Smooth muscle cell (in vitro differentiated cells): ENCODE data around the gene RSRP1. TPM values are rescaled to one million over a fixed set of nuclear protein-coding genes. Genes with fewer than 3 reads are reported as not detected.

Experiments
- DNase-seq: peaks from one replicate; lab custom pipeline; 2025; ENCODE audit not compliant: unreplicated experiment; lab: John Stamatoyannopoulos, UW
- H2AFZ ChIP-seq: fragments of 200-600 bp; sonication (generic); 2 replicates; pipeline ENCODE4 v1.6.0; 2016; ENCODE audit warnings: antibody characterized with exemption, low read depth, mild to moderate bottlenecking
- H3F3A ChIP-seq: fragments of 200-600 bp; sonication (generic); 2 replicates; pipeline ENCODE4 v1.6.0; 2017; ENCODE audit warnings: antibody characterized with exemption, low read depth
- H3K27ac ChIP-seq: fragments of 200-600 bp; sonication (generic); 2 replicates; pipeline ENCODE4 v1.5.1; 2016; ENCODE audit warnings: low read depth, mild to moderate bottlenecking
- H3K27me3 ChIP-seq: fragments of 200-600 bp; sonication (generic); 2 replicates; pipeline ENCODE4 v1.6.1; 2016; ENCODE audit warnings: low read depth, mild to moderate bottlenecking
- H3K36me3 ChIP-seq: fragments of 200-600 bp; sonication (generic); 2 replicates; pipeline ENCODE4 v1.5.1; 2016; ENCODE audit warnings: low read depth
- H3K4me1 ChIP-seq: fragments of 200-600 bp; sonication (generic); 2 replicates; pipeline ENCODE4 v1.5.1; 2016; ENCODE audit warnings: low read depth
- H3K4me2 ChIP-seq: fragments of 200-600 bp; sonication (generic); 2 replicates; pipeline ENCODE4 v1.6.0; 2016; ENCODE audit warnings: mild to moderate bottlenecking
- H3K4me3 ChIP-seq: fragments of 200-600 bp; sonication (generic); 2 replicates; pipeline ENCODE4 v1.5.1; 2016; ENCODE audit warnings: mild to moderate bottlenecking
- H3K79me2 ChIP-seq: fragments of 200-600 bp; sonication (generic); 2 replicates; pipeline ENCODE4 v1.6.0; 2016; ENCODE audit warnings: low read depth, mild to moderate bottlenecking
- H3K9ac ChIP-seq: fragments of 200-600 bp; sonication (generic); 2 replicates; pipeline ENCODE4 v1.6.0; 2016; ENCODE audit warnings: low read depth
- H3K9me3 ChIP-seq: fragments of 200-600 bp; sonication (generic); replicated peaks from 2 replicates; pipeline ENCODE4 v1.5.1; 2016; ENCODE audit warnings: low read depth
- H4K20me1 ChIP-seq: fragments of 200-600 bp; sonication (generic); 2 replicates; pipeline ENCODE4 v1.6.0; 2016; ENCODE audit warnings: low read depth
- CTCF ChIP-seq: fragments of 200-600 bp; sonication (generic); IDR thresholded peaks from 2 replicates; pipeline ENCODE4 v1.5.1; 2017; ENCODE audit warnings: borderline replicate concordance, mild to moderate bottlenecking, antibody characterized with exemption; ENCODE audit not compliant: insufficient read depth, poor library complexity, severe bottlenecking
- WGBS: methylation state at CpG from one replicate; pipeline ENCODE4 v1.1.7; 2016; ENCODE audit warnings: low lambda C conversion rate; 5-methylcytosine and 5-hydroxymethylcytosine counted together
- polyA plus RNA-seq: library from polyadenylated mRNA; unstranded; fragments of >200 nt; fragmentation: Nextera tagmentation; extraction: Ambion mirVana; gene quantifications from 2 replicates; pipeline ENCODE4 v1.2.1, GENCODE V29; 2016
- total RNA-seq: library from RNA; depleted of rRNA; stranded (reverse); fragments of >200 nt; gene quantifications from 2 replicates; pipeline ENCODE4 v1.2.3, GENCODE V29; 2014

Gene RSRP1
- total and polyA plus RNA-seq, 2 experiments from 2014 or later, result 32.3 to 93.6 TPM

- Histone ChIP-seq H3K36me3 (peaks cover 6% of the 10 kb centered on the region), H3K4me1 (peaks cover 11% of the 10 kb centered on the region), H4K20me1 (no peaks in the 10 kb centered on the region), H3K4me3 (peak within 1 kb of the TSS; percentile 97), H3F3A (peaks cover 21% of the 10 kb centered on the region), H3K27me3 (no peaks in the 10 kb centered on the region), H3K27ac (peak within 1 kb of the TSS; percentile 90), H2AFZ (peak within 1 kb of the TSS; percentile 95), H3K79me2 (peaks cover 31% of the 10 kb centered on the region), H3K9me3 (no peaks in the 10 kb centered on the region), H3K9ac (peak within 1 kb of the TSS; percentile 95), H3K4me2 (peak within 1 kb of the TSS; percentile 96)
- DNase-seq, result peak; percentile 56
- TF ChIP-seq CTCF, result no peak
- under 1% methylated on average over 54 of the region's 54 CpGs for WGBS
Measured at GRCh38 chr1:25232027-25232865, 15.0 kb downstream of the RSRP1 start, which contains the start of gene SYF2. Gene SYF2, minus strand, starts transcription at chr1:25232502. Its CDS starts 35 bp downstream, at chr1:25232467.

GRCh38 chr1:25223471-25223870 lies 23.8 kb downstream of the RSRP1 start:
- Histone ChIP-seq H3K36me3 (peaks cover 22% of the 10 kb centered on the region), H3K9me3 (no peaks in the 10 kb centered on the region), H3K79me2 (no peaks in the 10 kb centered on the region), H3F3A (no peaks in the 10 kb centered on the region), H4K20me1 (no peaks in the 10 kb centered on the region), H3K4me1 (no peaks in the 10 kb centered on the region), H3K4me2 (no peak overlapping the region), H3K4me3 (no peak overlapping the region), H3K27me3 (no peaks in the 10 kb centered on the region), H2AFZ (no peak overlapping the region), H3K27ac (no peak overlapping the region), H3K9ac (no peak overlapping the region)
- no peak for DNase-seq
- 72% methylated on average over 3 of the region's 3 CpGs for WGBS
- TF ChIP-seq CTCF, result no peak

GRCh38 chr1:25222606-25223005 lies 24.6 kb downstream of the RSRP1 start:
- DNase-seq, result no peak
- no peak overlapping the region for H2AFZ ChIP-seq
- no peaks in the 10 kb centered on the region for H3K27me3 ChIP-seq
- no peak overlapping the region for H3K27ac ChIP-seq
- no peaks in the 10 kb centered on the region for H3K9me3 ChIP-seq
- H3K79me2 ChIP-seq, result no peaks in the 10 kb centered on the region
- TF ChIP-seq CTCF, result no peak
- no peak overlapping the region for H3K4me2 ChIP-seq
- WGBS, result 97% methylated on average over 4 of the region's 4 CpGs
- H3F3A ChIP-seq, result no peaks in the 10 kb centered on the region
- peaks cover 20% of the 10 kb centered on the region for H3K36me3 ChIP-seq
- no peak overlapping the region for H3K9ac ChIP-seq
- no peak overlapping the region for H3K4me3 ChIP-seq
- H4K20me1 ChIP-seq, result no peaks in the 10 kb centered on the region
- no peaks in the 10 kb centered on the region for H3K4me1 ChIP-seq

GRCh38 chr1:25220666-25221065 lies 26.6 kb downstream of the RSRP1 start:
- no peak overlapping the region for H3K27ac ChIP-seq
- TF ChIP-seq CTCF, result no peak
- peaks cover 12% of the 10 kb centered on the region for H3K36me3 ChIP-seq
- WGBS, result 97% methylated on average over 3 of the region's 3 CpGs
- H3K9me3 ChIP-seq, result no peaks in the 10 kb centered on the region
- H3K79me2 ChIP-seq, result no peaks in the 10 kb centered on the region
- no peaks in the 10 kb centered on the region for H3K4me1 ChIP-seq
- H3K4me3 ChIP-seq, result no peak overlapping the region
- no peaks in the 10 kb centered on the region for H3F3A ChIP-seq
- no peaks in the 10 kb centered on the region for H4K20me1 ChIP-seq
- no peak overlapping the region for H2AFZ ChIP-seq
- H3K9ac ChIP-seq, result no peak overlapping the region
- DNase-seq, result no peak
- H3K27me3 ChIP-seq, result no peaks in the 10 kb centered on the region
- H3K4me2 ChIP-seq, result no peak overlapping the region
